Mesenchymal stem cell (in vitro differentiated cells and primary cell): Measurements from ENCODE around the gene NNMT.

Experiments
- DNase-seq: peaks from one replicate; pipeline ENCODE4 v3.0.0-alpha.2; 2013
- H2AFZ ChIP-seq: one replicate; pipeline ENCODE4 v1.6.1; 2013; ENCODE audit warnings: low read depth, mild to moderate bottlenecking, control low read depth, inconsistent platforms, low read length, moderate library complexity
- H2AK5ac ChIP-seq: 2 replicates; pipeline ENCODE4 v1.6.1; 2013; ENCODE audit warnings: low read length, moderate library complexity, mild to moderate bottlenecking, inconsistent platforms; ENCODE audit not compliant: severe bottlenecking
- H2BK120ac ChIP-seq: one replicate; pipeline ENCODE4 v1.6.1; 2013; ENCODE audit warnings: low read depth, mild to moderate bottlenecking, inconsistent platforms, low read length, moderate library complexity
- H2BK12ac ChIP-seq, 2 experiments: one replicate each; pipeline ENCODE4 v1.6.1; 2013; ENCODE audit warnings: inconsistent platforms in 2 of 2, low read length in 2 of 2, mild to moderate bottlenecking in 2 of 2, moderate library complexity in 2 of 2, control low read depth in 1 of 2
- H2BK15ac ChIP-seq: one replicate; pipeline ENCODE4 v1.6.1; 2013; ENCODE audit warnings: mild to moderate bottlenecking, low read depth, inconsistent platforms; ENCODE audit not compliant: poor library complexity, severe bottlenecking
- H2BK5ac ChIP-seq: 2 replicates; pipeline ENCODE4 v1.6.1; 2013; ENCODE audit warnings: low read depth, mild to moderate bottlenecking, low read length, control low read depth, inconsistent platforms; ENCODE audit not compliant: poor library complexity, severe bottlenecking
- H3K14ac ChIP-seq, 2 experiments: one replicate each; pipeline ENCODE4 v1.6.1; 2013; ENCODE audit warnings: inconsistent platforms in 2 of 2, low read length in 2 of 2, control low read depth in 1 of 2, mild to moderate bottlenecking in 1 of 2, moderate library complexity in 1 of 2
- H3K18ac ChIP-seq, 2 experiments: one replicate each; pipeline ENCODE4 v1.6.1; 2013; ENCODE audit warnings: inconsistent platforms in 2 of 2, low read length in 2 of 2, control low read depth in 1 of 2, low read depth in 1 of 2, mild to moderate bottlenecking in 1 of 2
- H3K23ac ChIP-seq, 2 experiments: one replicate each; pipeline ENCODE4 v1.6.1; 2013; ENCODE audit warnings: inconsistent platforms in 2 of 2, low read length in 2 of 2, mild to moderate bottlenecking in 2 of 2, moderate library complexity in 2 of 2, control low read depth in 1 of 2
- H3K27ac ChIP-seq: 2 replicates; pipeline ENCODE4 v1.5.1; 2013; ENCODE audit warnings: mild to moderate bottlenecking, moderate library complexity, low read length, control low read depth, inconsistent platforms; ENCODE audit not compliant: poor library complexity, severe bottlenecking
- H3K27me3 ChIP-seq, 2 experiments: 2 replicates each; pipeline versions ENCODE4 v1.6.1 to v1.7.0; 2013; ENCODE audit warnings: low read length in 2 of 2, mild to moderate bottlenecking in 2 of 2, moderate library complexity in 2 of 2, control low read depth in 1 of 2, inconsistent platforms in 1 of 2; ENCODE audit not compliant: control insufficient read depth in 1 of 2, insufficient read depth in 1 of 2
- H3K36me3 ChIP-seq, 2 experiments: 2 replicates each; pipeline versions ENCODE4 v1.6.1 to v1.7.0; 2013; ENCODE audit warnings: low read length in 2 of 2, control low read depth in 1 of 2, inconsistent platforms in 1 of 2, low read depth in 1 of 2, mild to moderate bottlenecking in 1 of 2; ENCODE audit not compliant: insufficient read depth in 2 of 2, control insufficient read depth in 1 of 2
- H3K4ac ChIP-seq, 2 experiments: one replicate each; pipeline ENCODE4 v1.6.1; 2013; ENCODE audit warnings: inconsistent platforms in 2 of 2, low read length in 2 of 2, mild to moderate bottlenecking in 2 of 2, moderate library complexity in 2 of 2, control low read depth in 1 of 2, low read depth in 1 of 2
- H3K4me1 ChIP-seq: 2 replicates; pipeline ENCODE4 v1.6.1; 2013; ENCODE audit warnings: low read depth, low read length, control low read depth; ENCODE audit not compliant: control insufficient read depth, insufficient read depth
- H3K4me2 ChIP-seq: 2 replicates; pipeline ENCODE4 v1.6.1; 2013; ENCODE audit warnings: low read length, mild to moderate bottlenecking, inconsistent platforms; ENCODE audit not compliant: poor library complexity, severe bottlenecking
- H3K4me3 ChIP-seq, 2 experiments: 2 replicates each; pipeline versions ENCODE4 v1.5.1 to v1.7.0; 2013; ENCODE audit warnings: low read length in 2 of 2, mild to moderate bottlenecking in 2 of 2, control low read depth in 1 of 2, low read depth in 1 of 2; ENCODE audit not compliant: insufficient read depth in 1 of 2
- H3K79me1 ChIP-seq: replicated peaks from 2 replicates; pipeline ENCODE4 v1.6.1; 2013; ENCODE audit warnings: mild to moderate bottlenecking, control low read depth, low read length, inconsistent platforms; ENCODE audit not compliant: poor library complexity, severe bottlenecking
- H3K9ac ChIP-seq: 2 replicates; pipeline ENCODE4 v1.7.0; 2013; ENCODE audit warnings: mild to moderate bottlenecking, low read length, moderate library complexity
- H3K9me3 ChIP-seq: 2 replicates; pipeline ENCODE4 v1.7.0; 2013; ENCODE audit warnings: mild to moderate bottlenecking, low read length; ENCODE audit not compliant: control insufficient read depth
- H4K8ac ChIP-seq: one replicate; pipeline ENCODE4 v1.6.1; 2013; ENCODE audit warnings: inconsistent platforms, mild to moderate bottlenecking, low read length, moderate library complexity
- H4K91ac ChIP-seq: one replicate; pipeline ENCODE4 v1.6.1; 2013; ENCODE audit warnings: mild to moderate bottlenecking, low read length, inconsistent platforms
- WGBS: methylation state at CpG from one replicate; pipeline ENCODE4 v1.1.7; 2013; ENCODE audit warnings: mixed read lengths; 5-methylcytosine and 5-hydroxymethylcytosine counted together

The NNMT gene

DNA sequence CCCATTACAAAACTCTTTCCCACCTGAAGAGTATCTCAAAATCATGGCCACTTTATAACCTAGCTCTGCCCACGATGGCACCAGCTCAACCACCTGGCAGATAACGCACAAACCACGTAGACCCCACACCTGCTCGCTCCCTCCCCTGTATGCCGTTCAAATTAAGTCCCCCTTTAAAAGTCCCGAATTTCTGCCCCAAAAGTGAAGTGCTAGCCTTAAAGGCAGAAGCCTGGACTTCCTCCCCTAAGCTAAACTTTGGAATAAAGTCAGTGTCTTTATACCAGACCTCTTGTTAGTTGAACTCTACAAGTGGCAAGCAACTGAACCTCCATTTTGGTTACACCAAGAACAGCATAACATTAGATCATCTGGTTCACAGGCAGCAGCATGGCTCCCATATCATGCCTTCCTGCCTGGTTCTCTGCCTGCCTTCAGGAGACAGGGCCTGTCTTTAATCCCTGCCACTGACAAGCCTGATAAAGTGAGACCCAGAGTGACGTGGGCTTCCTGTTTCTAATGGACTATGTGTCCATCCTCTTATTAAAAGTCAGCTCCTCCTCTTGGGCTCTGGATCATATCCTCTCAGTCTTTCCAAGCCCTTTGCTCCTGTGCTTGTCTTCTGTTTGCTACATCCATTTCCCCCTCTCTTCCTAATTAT is 32.6 kb upstream of the NNMT start:
- Histone ChIP-seq H3K4me1 (no peaks in the 10 kb centered on the region), H3K36me3 (no peaks in the 10 kb centered on the region), H4K8ac (no peak overlapping the region), H3K27me3 (peaks cover 53 to 65% of the 10 kb centered on the region in 2 experiments), H3K18ac (no peak overlapping the region), H2AFZ (no peak overlapping the region), H3K4ac (no peak overlapping the region), H3K14ac (no peak overlapping the region), H2BK5ac (no peak overlapping the region), H3K79me1 (no peaks in the 10 kb centered on the region), H3K9me3 (no peaks in the 10 kb centered on the region), H3K9ac (no peak overlapping the region), H2BK120ac (no peak overlapping the region), H2BK12ac (no peak overlapping the region), H3K27ac (no peak overlapping the region), H3K23ac (no peak overlapping the region), H3K4me2 (no peak overlapping the region), H3K4me3 (no peak overlapping the region), H4K91ac (no peak overlapping the region), H2AK5ac (no peak overlapping the region), H2BK15ac (no peak overlapping the region)
- DNase-seq = no peak
- WGBS = 73% methylated on average over 7 of the region's 7 CpGs

DNA sequence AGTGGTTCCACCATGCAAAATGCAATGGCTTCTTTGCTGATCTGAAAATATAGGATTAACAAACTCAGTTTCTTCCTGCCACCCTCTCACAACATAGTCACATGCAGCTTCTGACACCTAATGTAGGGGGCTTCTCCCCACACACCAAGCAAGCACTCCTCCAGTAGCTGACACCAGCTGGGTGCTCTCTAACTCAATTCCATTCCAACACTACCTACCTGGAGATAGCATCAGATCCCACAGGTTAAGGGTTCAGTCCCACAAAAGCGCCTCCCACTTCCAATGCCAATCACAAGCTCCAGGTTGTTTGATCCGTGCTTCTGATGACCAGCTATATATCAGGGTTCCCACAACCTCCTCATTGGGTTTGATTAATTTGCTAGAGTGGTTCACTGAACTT is 31.8 kb upstream of the NNMT start:
- Histone ChIP-seq H3K27ac (no peak overlapping the region), H2BK12ac (no peak overlapping the region), H3K36me3 (no peaks in the 10 kb centered on the region), H2BK15ac (no peak overlapping the region), H3K14ac (no peak overlapping the region), H3K9me3 (no peaks in the 10 kb centered on the region), H3K4me1 (no peaks in the 10 kb centered on the region), H3K27me3 (peaks cover 49 to 58% of the 10 kb centered on the region in 2 experiments), H4K8ac (no peak overlapping the region), H3K4ac (no peak overlapping the region), H2AK5ac (no peak overlapping the region), H3K79me1 (no peaks in the 10 kb centered on the region), H2BK5ac (no peak overlapping the region), H2AFZ (no peak overlapping the region), H3K18ac (no peak overlapping the region), H4K91ac (no peak overlapping the region), H3K4me2 (no peak overlapping the region), H3K4me3 (no peak overlapping the region), H2BK120ac (no peak overlapping the region), H3K9ac (no peak overlapping the region), H3K23ac (no peak overlapping the region)
- no CpG with 5 or more reads among the region's 2 CpGs for WGBS
- DNase-seq = no peak

DNA sequence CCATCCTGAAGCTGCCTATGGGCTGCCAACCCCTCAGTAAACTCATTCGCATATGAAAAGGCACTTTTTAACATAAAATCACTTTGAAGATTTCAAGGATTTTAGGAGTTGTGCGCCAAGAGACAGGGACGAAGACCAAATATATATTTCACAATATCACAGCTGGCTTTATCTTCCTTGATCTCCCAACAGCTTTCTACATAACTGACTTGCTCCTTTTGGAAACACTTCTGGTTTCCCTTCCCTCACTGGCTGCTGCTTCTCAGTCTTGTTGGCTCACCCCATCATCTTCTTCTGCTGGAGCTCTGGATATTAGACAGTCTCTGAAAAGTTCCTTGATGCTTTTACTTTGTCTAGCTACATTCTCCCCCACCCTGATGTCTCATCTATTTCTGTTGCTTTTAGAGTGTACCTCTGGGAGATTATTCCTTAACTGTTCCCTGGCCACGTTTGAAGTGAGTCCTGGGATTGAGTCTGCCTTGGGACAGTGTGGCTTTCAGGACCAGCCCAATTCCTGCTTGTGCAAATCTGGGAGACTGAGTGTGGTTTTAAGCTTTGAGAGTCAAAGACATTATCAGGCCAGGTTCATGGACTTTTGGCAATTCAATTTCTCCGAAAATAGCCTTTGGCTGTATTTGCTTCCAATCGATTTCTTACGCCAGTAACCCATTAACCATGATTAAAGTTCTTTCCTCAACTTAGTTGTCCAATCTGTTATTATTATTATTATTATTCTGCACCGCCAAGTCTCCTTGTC is 30.9 kb upstream of the NNMT start:
- no peaks in the 10 kb centered on the region for H3K36me3 ChIP-seq
- no peak overlapping the region for H3K4me3 ChIP-seq
- no peak overlapping the region for H3K4ac ChIP-seq
- no peak overlapping the region for H4K91ac ChIP-seq
- WGBS = 87% methylated on average over 8 of the region's 8 CpGs
- H3K4me2 ChIP-seq = no peak overlapping the region
- no peak overlapping the region for H3K23ac ChIP-seq
- DNase-seq = no peak
- no peaks in the 10 kb centered on the region for H3K4me1 ChIP-seq
- no peak overlapping the region for H2BK5ac ChIP-seq
- H3K9me3 ChIP-seq = peaks cover 2% of the 10 kb centered on the region
- no peak overlapping the region for H3K18ac ChIP-seq
- no peak overlapping the region for H2BK12ac ChIP-seq
- no peak overlapping the region for H3K9ac ChIP-seq
- H4K8ac ChIP-seq = no peak overlapping the region
- H3K14ac ChIP-seq = no peak overlapping the region
- peaks cover 41 to 50% of the 10 kb centered on the region in 2 experiments for H3K27me3 ChIP-seq
- no peaks in the 10 kb centered on the region for H3K79me1 ChIP-seq
- H2BK15ac ChIP-seq = no peak overlapping the region
- H2AK5ac ChIP-seq = no peak overlapping the region
- H2BK120ac ChIP-seq = no peak overlapping the region
- H2AFZ ChIP-seq = no peak overlapping the region
- H3K27ac ChIP-seq = no peak overlapping the region

DNA sequence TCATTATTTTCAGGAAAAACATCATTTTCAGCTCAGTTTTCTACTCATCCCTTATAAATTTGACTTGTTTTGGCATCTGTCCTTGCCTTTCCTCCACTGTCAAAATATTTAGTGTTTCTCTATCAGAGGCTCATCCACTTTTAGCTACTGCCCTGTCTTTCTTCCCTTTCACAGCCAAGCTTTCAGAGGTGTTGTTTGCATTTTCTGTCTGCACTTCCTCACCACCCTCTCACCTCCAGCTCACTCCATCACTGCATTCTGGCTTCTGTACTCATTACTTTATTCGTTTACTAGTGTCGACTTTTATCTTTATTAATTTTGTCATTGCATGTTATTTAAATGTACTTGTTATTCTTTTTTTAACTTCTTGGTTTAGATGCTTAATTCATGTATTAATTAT is 26.7 kb upstream of the NNMT start:
- H3K27ac ChIP-seq = no peak overlapping the region
- no peak overlapping the region for H2AFZ ChIP-seq
- peaks cover 4% of the 10 kb centered on the region for H3K9me3 ChIP-seq
- no peak overlapping the region for H2BK120ac ChIP-seq
- H3K9ac ChIP-seq = no peak overlapping the region
- no peak overlapping the region for H3K4me2 ChIP-seq
- no peak overlapping the region for H4K91ac ChIP-seq
- H3K79me1 ChIP-seq = no peaks in the 10 kb centered on the region
- H3K14ac ChIP-seq = no peak overlapping the region
- H3K36me3 ChIP-seq = no peaks in the 10 kb centered on the region
- H2AK5ac ChIP-seq = no peak overlapping the region
- no CpG with 5 or more reads among the region's 2 CpGs for WGBS
- H2BK12ac ChIP-seq = no peak overlapping the region
- H4K8ac ChIP-seq = no peak overlapping the region
- no peak overlapping the region for H3K18ac ChIP-seq
- H3K4ac ChIP-seq = no peak overlapping the region
- no peak for DNase-seq
- no peak overlapping the region for H2BK5ac ChIP-seq
- no peak overlapping the region for H3K4me3 ChIP-seq
- peaks cover 39 to 57% of the 10 kb centered on the region in 2 experiments for H3K27me3 ChIP-seq
- H3K23ac ChIP-seq = no peak overlapping the region
- H3K4me1 ChIP-seq = no peaks in the 10 kb centered on the region
- H2BK15ac ChIP-seq = no peak overlapping the region
